H9 (cell line): ENCODE data around the gene UMPS. TPM values are rescaled to one million over a fixed set of nuclear protein-coding genes. Genes with fewer than 3 reads are reported as not detected.

ENCODE experiments used
- DNase-seq: peaks from one replicate; pipeline ENCODE4 v3.0.0-alpha.2; 2017
- H2AFZ ChIP-seq: one replicate; pipeline ENCODE4 v1.6.1; 2013; ENCODE audit warnings: mild to moderate bottlenecking, low read length, control low read depth, moderate library complexity
- H2AK5ac ChIP-seq: 2 replicates; pipeline ENCODE4 v1.6.1; 2013; ENCODE audit warnings: low read length, control low read depth, mixed read lengths; ENCODE audit not compliant: insufficient read length
- H2BK120ac ChIP-seq: one replicate; pipeline ENCODE4 v1.6.1; 2013; ENCODE audit warnings: low read depth, mild to moderate bottlenecking, low read length, control low read depth, inconsistent platforms; ENCODE audit not compliant: poor library complexity, severe bottlenecking
- H2BK12ac ChIP-seq: 2 replicates; pipeline ENCODE4 v1.6.1; 2013; ENCODE audit warnings: low read length, control low read depth, mixed read lengths, low read depth; ENCODE audit not compliant: insufficient read length
- H2BK15ac ChIP-seq: 2 replicates; pipeline ENCODE4 v1.6.1; 2013; ENCODE audit warnings: low read depth, low read length, control low read depth
- H2BK20ac ChIP-seq: one replicate; pipeline ENCODE4 v1.6.1; 2013; ENCODE audit warnings: low read depth, mild to moderate bottlenecking, low read length, control low read depth, inconsistent platforms; ENCODE audit not compliant: poor library complexity, severe bottlenecking
- H2BK5ac ChIP-seq: 2 replicates; pipeline ENCODE4 v1.6.1; 2013; ENCODE audit warnings: low read length, control low read depth, mixed read lengths; ENCODE audit not compliant: insufficient read length
- H3K14ac ChIP-seq: 2 replicates; pipeline ENCODE4 v1.6.1; 2013; ENCODE audit warnings: low read length, control low read depth; ENCODE audit not compliant: insufficient read depth
- H3K18ac ChIP-seq: 2 replicates; pipeline ENCODE4 v1.6.1; 2013; ENCODE audit warnings: low read depth, mild to moderate bottlenecking, mixed read lengths, low read length, control low read depth; ENCODE audit not compliant: insufficient read length
- H3K23ac ChIP-seq: 2 replicates; pipeline ENCODE4 v1.6.1; 2013; ENCODE audit warnings: low read length, control low read depth, mixed read lengths, low read depth; ENCODE audit not compliant: insufficient read length
- H3K23me2 ChIP-seq: 2 replicates; pipeline ENCODE4 v1.6.1; 2013; ENCODE audit warnings: low read depth, mild to moderate bottlenecking, mixed read lengths, low read length, control low read depth; ENCODE audit not compliant: insufficient read length, poor library complexity, severe bottlenecking
- H3K27ac ChIP-seq: 2 replicates; pipeline ENCODE4 v1.5.1; 2013; ENCODE audit warnings: low read length, control low read depth, mixed read lengths, low read depth; ENCODE audit not compliant: insufficient read length
- H3K27me3 ChIP-seq: 2 replicates; pipeline ENCODE4 v1.6.1; 2013; ENCODE audit warnings: low read length, control low read depth, inconsistent platforms; ENCODE audit not compliant: insufficient read depth
- H3K4ac ChIP-seq: 2 replicates; pipeline ENCODE4 v1.6.1; 2013; ENCODE audit warnings: low read depth, mild to moderate bottlenecking, control low read depth, inconsistent platforms, low read length, moderate library complexity
- H3K4me1 ChIP-seq: 2 replicates; pipeline ENCODE4 v1.6.1; 2013; ENCODE audit warnings: low read length, control low read depth, inconsistent platforms; ENCODE audit not compliant: insufficient read depth
- H3K4me2 ChIP-seq: 2 replicates; pipeline ENCODE4 v1.6.1; 2013; ENCODE audit warnings: low read length, control low read depth, mixed read lengths; ENCODE audit not compliant: insufficient read length, insufficient read depth
- H3K56ac ChIP-seq: 2 replicates; pipeline ENCODE4 v1.6.1; 2013; ENCODE audit warnings: low read depth, mild to moderate bottlenecking, mixed read lengths, low read length, control low read depth; ENCODE audit not compliant: insufficient read length
- H3K79me1 ChIP-seq: 2 replicates; pipeline ENCODE4 v1.6.1; 2013; ENCODE audit warnings: low read depth, mild to moderate bottlenecking, moderate library complexity, low read length, control low read depth, inconsistent platforms; ENCODE audit not compliant: insufficient read depth, poor library complexity, severe bottlenecking
- H3K79me2 ChIP-seq: 2 replicates; pipeline ENCODE4 v1.6.1; 2013; ENCODE audit warnings: low read length, control low read depth, inconsistent platforms; ENCODE audit not compliant: insufficient read depth
- H3K9ac ChIP-seq: 2 replicates; pipeline ENCODE4 v1.6.1; 2013; ENCODE audit warnings: low read length, control low read depth, mixed read lengths; ENCODE audit not compliant: insufficient read length; ENCODE audit errors: extremely low read depth
- H3K9me3 ChIP-seq: one replicate; pipeline ENCODE4 v1.6.1; 2013; ENCODE audit warnings: low read depth, low read length, inconsistent platforms; ENCODE audit not compliant: control insufficient read depth
- H3T11ph ChIP-seq: one replicate; pipeline ENCODE4 v1.6.1; 2013; ENCODE audit warnings: mild to moderate bottlenecking, low read length, control low read depth, inconsistent platforms
- H4K20me1 ChIP-seq: one replicate; pipeline ENCODE4 v1.6.1; 2013; ENCODE audit not compliant: control insufficient read depth, insufficient read length, insufficient read depth
- H4K5ac ChIP-seq: 2 replicates; pipeline ENCODE4 v1.6.1; 2013; ENCODE audit warnings: low read depth, mild to moderate bottlenecking, mixed read lengths, low read length, control low read depth; ENCODE audit not compliant: insufficient read length
- H4K8ac ChIP-seq: replicated peaks from 2 replicates; pipeline ENCODE4 v1.6.1; 2013; ENCODE audit warnings: low read length, control low read depth, mixed read lengths, low read depth; ENCODE audit not compliant: insufficient read length
- H4K91ac ChIP-seq: 2 replicates; pipeline ENCODE4 v1.6.1; 2013; ENCODE audit warnings: low read depth, mild to moderate bottlenecking, moderate library complexity, mixed read lengths, low read length, control low read depth; ENCODE audit not compliant: insufficient read length
- H3K27ac Mint-ChIP-seq, 3 experiments: 2 replicates in 2 of 3; 3 replicates in 1 of 3; pipeline ENCODE4 v1.8.0; 2020 to 2021; ENCODE audit warnings: mixed read lengths in 3 of 3, mild to moderate bottlenecking in 1 of 3, moderate library complexity in 1 of 3
- H3K27me3 Mint-ChIP-seq: 2 replicates; pipeline ENCODE4 v1.8.0; 2021; ENCODE audit warnings: low read depth, mild to moderate bottlenecking, moderate library complexity, mixed read lengths
- H3K36me3 Mint-ChIP-seq, 3 experiments: 2 replicates in 2 of 3; 3 replicates in 1 of 3; pipeline ENCODE4 v1.8.0; 2020 to 2021; ENCODE audit warnings: low read depth in 3 of 3, mixed read lengths in 3 of 3; ENCODE audit not compliant: insufficient read depth in 1 of 3
- H3K4me1 Mint-ChIP-seq, 2 experiments: 2 replicates each; pipeline ENCODE4 v1.8.0; 2020; ENCODE audit warnings: mixed read lengths in 2 of 2
- H3K4me3 Mint-ChIP-seq, 2 experiments: 2 replicates in 1 of 2; 3 replicates in 1 of 2; pipeline ENCODE4 v1.8.0; 2020 to 2021; ENCODE audit warnings: mild to moderate bottlenecking in 2 of 2, mixed read lengths in 2 of 2, moderate library complexity in 1 of 2
- H3K9me3 Mint-ChIP-seq, 2 experiments: 2 replicates in 1 of 2; 3 replicates in 1 of 2; pipeline ENCODE4 v1.8.0; 2020; ENCODE audit warnings: mild to moderate bottlenecking in 2 of 2, mixed read lengths in 2 of 2, moderate library complexity in 1 of 2
- CTCF ChIP-seq: fragments of 200-600 bp; sonication (generic); conservative IDR thresholded peaks from 3 replicates; pipeline ENCODE4 v1.8.0; 2021; ENCODE audit warnings: antibody characterized with exemption, mild to moderate bottlenecking
- WGBS: extraction: QIAGEN DNeasy Blood & Tissue Kit; methylation state at CpG from one replicate; pipeline ENCODE4 v1.1.7; 2013; ENCODE audit warnings: missing lambda C conversion rate, low lambda C conversion rate, mixed read lengths; ENCODE audit not compliant: insufficient read length; ENCODE audit errors: extremely low coverage; 5-methylcytosine and 5-hydroxymethylcytosine counted together
- total RNA-seq: library from RNA; stranded (reverse); gene quantifications from 2 replicates; pipeline ENCODE4 v1.2.1, GENCODE V29; 2021

Gene UMPS
- total RNA-seq, 1 experiment from 2014 or later, result 65.4 TPM

GRCh38 chr3:124783696-124784095, 53.4 kb downstream of the UMPS start:
- Histone ChIP-seq H4K8ac (no peak overlapping the region), H2BK12ac (no peak overlapping the region), H2BK15ac (no peak overlapping the region), H3K18ac (no peak overlapping the region), H3K23me2 (no peaks in the 10 kb centered on the region), H2AK5ac (no peak overlapping the region), H4K91ac (no peak overlapping the region), H4K5ac (no peak overlapping the region), H3K4me1 (peaks cover 9% of the 10 kb centered on the region; the same call in 1 of the 2 replicates), H3K14ac (no peak overlapping the region), H3K4ac (no peak overlapping the region), H2AFZ (no peak overlapping the region), H3K79me2 (no peaks in the 10 kb centered on the region), H3K56ac (no peak overlapping the region), H3K9me3 (no peaks in the 10 kb centered on the region), H3K27ac (no peak overlapping the region), H3K27me3 (no peaks in the 10 kb centered on the region; the same call in 1 of the 2 replicates), H3K79me1 (no peaks in the 10 kb centered on the region), H4K20me1 (no peaks in the 10 kb centered on the region), H3K23ac (no peak overlapping the region), H3K9ac (no peak overlapping the region), H2BK5ac (no peak overlapping the region), H2BK120ac (no peak overlapping the region), H2BK20ac (no peak overlapping the region), H3T11ph (no peak overlapping the region), H3K4me2 (no peak overlapping the region)
- H3K36me3 Mint-ChIP-seq, result peaks cover 4 to 50% (median 9%) of the 10 kb centered on the region in 3 experiments; a peak in 6 of 7 replicates
- H3K27ac Mint-ChIP-seq, result no peak overlapping the region
- H3K4me3 Mint-ChIP-seq, result no peak overlapping the region
- H3K4me1 Mint-ChIP-seq, result peaks cover 16 to 28% of the 10 kb centered on the region in 2 experiments
- DNase-seq, result no peak
- no peaks in the 10 kb centered on the region for H3K9me3 Mint-ChIP-seq
- H3K27me3 Mint-ChIP-seq, result no peaks in the 10 kb centered on the region
- no CpG with 5 or more reads among the region's 4 CpGs for WGBS
- no peak for TF ChIP-seq CTCF
